Fibroblast of lung (primary cell): ENCODE measurements around the gene RNASEH2C.
"Not testable (repeated sequence)": the region's sequence is repeated elsewhere in the genome, so short reads cannot be mapped to it uniquely, and the experiment has no call there.

Experiments
- CTCF ChIP-seq, 2 donors: IDR thresholded peaks in 1 of 2; conservative IDR thresholded peaks in 1 of 2; 1 replicate in 1 of 2; 2 replicates in 1 of 2; pipeline ENCODE4 v1.5.1; 2011 to 2012; ENCODE audit warnings: low read length in 2 of 2, control low read depth in 1 of 2, inconsistent platforms in 1 of 2, low read depth in 1 of 2, mild to moderate bottlenecking in 1 of 2
- EZH2 ChIP-seq: IDR thresholded peaks from 2 replicates; pipeline ENCODE4 v1.5.1; 2012; ENCODE audit warnings: low read length, control low read depth, mild to moderate bottlenecking; ENCODE audit errors: missing control alignments

- not testable (repeated sequence) for TF ChIP-seq CTCF (conservative IDR thresholded peaks at IDR 0.05 in 1 of 2, IDR thresholded peaks at IDR 0.05 in 1 of 2; ENCODE audit: low read depth in 1 of 2, low read length in 2 of 2); EZH2
These were observed 14.5 kb upstream of the RNASEH2C start for GRCh38 chr11:65735111-65735510.
